DOHH2 (cell line): ENCODE measurements around the gene RASA3.

Source experiments
- CTCF ChIP-seq: fragments of 200-600 bp; sonication (generic); IDR thresholded peaks from one replicate; pipeline ENCODE4 v1.5.1; 2014; ENCODE audit warnings: antibody characterized with exemption, mild to moderate bottlenecking, low read depth, low read length; ENCODE audit not compliant: poor library complexity, severe bottlenecking
- EZH2phosphoT487 ChIP-seq: fragments of 200-600 bp; sonication (generic); IDR thresholded peaks from 2 replicates; pipeline ENCODE4 v1.6.1; 2017; ENCODE audit warnings: borderline replicate concordance, mild to moderate bottlenecking, antibody characterized with exemption, low read length, moderate library complexity, mixed read lengths

- TF ChIP-seq CTCF (no peak), EZH2phosphoT487 (no peak)
Measured at GRCh38 chr13:114128624-114129522, 3.5 kb downstream of the RASA3 start.
